ENCODE data around the gene SELPLG.

SELPLG gene

GRCh38 chr12:108589028-108589839 lies 44.5 kb downstream of the SELPLG start:
- DNase-seq (ENCODE audit: extremely low spot score), result no peak
- ChIA-PET POLR2A (no interaction called here), CTCF (interaction anchor here (1.4 kb wide), 1 partner anchor 28 kb away, joined by 3 read pairs; no protein-coding TSS in a partner anchor)
- no peak for TF ChIP-seq SP1 (IDR thresholded peaks at IDR 0.05)
- TF ChIP-seq TARDBP (IDR thresholded peaks at IDR 0.05), result no peak

- DNase-seq (ENCODE audit: extremely low spot score), result no peak
- ChIA-PET POLR2A (no interaction called here), CTCF (interaction anchor here (0.6 to 1.4 kb wide), 2 partner anchors 30 to 166 kb away, joined by 3 read pairs; no protein-coding TSS in a partner anchor)
- no peak for TF ChIP-seq BHLHE40 (IDR thresholded peaks at IDR 0.05; ENCODE audit: borderline replicate concordance)
- no peak for TF ChIP-seq L3MBTL2 (conservative IDR thresholded peaks at IDR 0.05)
- no peak for TF ChIP-seq TARDBP (IDR thresholded peaks at IDR 0.05)
These were observed 45.9 kb downstream of the SELPLG start for GRCh38 chr12:108587826-108588225.

GRCh38 chr12:108586306-108586705 lies 47.4 kb downstream of the SELPLG start:
- no peak for TF ChIP-seq BHLHE40 (IDR thresholded peaks at IDR 0.05; ENCODE audit: borderline replicate concordance)
- POLR2A ChIA-PET, result no interaction called here
- DNase-seq (ENCODE audit: extremely low spot score), result no peak
- CTCF ChIA-PET, result no interaction called here

GRCh38 chr12:108585864-108586263 lies 47.8 kb downstream of the SELPLG start:
- ChIA-PET CTCF (interaction anchor here (0.6 kb wide), 1 partner anchor 298 kb away, joined by 3 read pairs; no protein-coding TSS in a partner anchor), POLR2A (no interaction called here)
- no peak for TF ChIP-seq SUZ12 (IDR thresholded peaks at IDR 0.05)
- TF ChIP-seq ZNF384 (IDR thresholded peaks at IDR 0.05), result no peak
- no peak for TF ChIP-seq LEF1 (IDR thresholded peaks at IDR 0.05; ENCODE audit: borderline replicate concordance)
- no peak for TF ChIP-seq FOXM1 (IDR thresholded peaks at IDR 0.05; ENCODE audit: borderline replicate concordance)
- no peak for TF ChIP-seq FOXK2 (IDR thresholded peaks at IDR 0.05)
- TF ChIP-seq ELF4 (IDR thresholded peaks at IDR 0.05), result no peak
- TF ChIP-seq PKNOX1 (IDR thresholded peaks at IDR 0.05), result no peak
- no peak for TF ChIP-seq TARDBP (IDR thresholded peaks at IDR 0.05)
- no peak for TF ChIP-seq L3MBTL2 (conservative IDR thresholded peaks at IDR 0.05)
- TF ChIP-seq FOXA1 (IDR thresholded peaks at IDR 0.05), result no peak
- no peak for TF ChIP-seq NFRKB (IDR thresholded peaks at IDR 0.05)
- TF ChIP-seq CTBP1 (IDR thresholded peaks at IDR 0.05; ENCODE audit: borderline replicate concordance), result no peak
- no peak for DNase-seq (ENCODE audit: extremely low spot score)

- CTCF ChIA-PET, result interaction anchor here (0.8 kb wide), 1 partner anchor 28 kb away, joined by 3 read pairs; no protein-coding TSS in a partner anchor
- POLR2A ChIA-PET, result interaction anchor here (0.9 kb wide), 1 partner anchor 26 kb away, joined by 3 read pairs; no protein-coding TSS in a partner anchor
- no peak for TF ChIP-seq ELF4 (IDR thresholded peaks at IDR 0.05)
- TF ChIP-seq TARDBP (IDR thresholded peaks at IDR 0.05), result no peak
- TF ChIP-seq SUZ12 (IDR thresholded peaks at IDR 0.05), result no peak
- TF ChIP-seq FOXM1 (IDR thresholded peaks at IDR 0.05; ENCODE audit: borderline replicate concordance), result no peak
- no peak for TF ChIP-seq LEF1 (IDR thresholded peaks at IDR 0.05; ENCODE audit: borderline replicate concordance)
- no peak for TF ChIP-seq ARNT (IDR thresholded peaks at IDR 0.05)
- no peak for TF ChIP-seq ZNF384 (IDR thresholded peaks at IDR 0.05)
- TF ChIP-seq FOXK2 (IDR thresholded peaks at IDR 0.05), result no peak
- DNase-seq (ENCODE audit: extremely low spot score), result no peak
These were observed 49.1 kb downstream of the SELPLG start for GRCh38 chr12:108584456-108585065.

- CTCF ChIA-PET, result interaction anchor here (0.8 kb wide), 1 partner anchor 29 kb away, joined by 3 read pairs; no protein-coding TSS in a partner anchor
- POLR2A ChIA-PET, result interaction anchor here (0.9 kb wide), 1 partner anchor 26 kb away, joined by 3 read pairs; no protein-coding TSS in a partner anchor
These were observed 49.7 kb downstream of the SELPLG start for GRCh38 chr12:108583991-108584390.

GRCh38 chr12:108582978-108583770 lies 50.5 kb downstream of the SELPLG start:
- DNase-seq (ENCODE audit: extremely low spot score), result no peak
- ChIA-PET POLR2A (no interaction called here), CTCF (interaction anchor here (0.6 kb wide), 1 partner anchor 67 kb away, joined by 4 read pairs; no protein-coding TSS in a partner anchor)
- no peak for TF ChIP-seq LEF1 (IDR thresholded peaks at IDR 0.05; ENCODE audit: borderline replicate concordance)
- TF ChIP-seq L3MBTL2 (conservative IDR thresholded peaks at IDR 0.05), result no peak
- no peak for TF ChIP-seq SUZ12 (IDR thresholded peaks at IDR 0.05)
- no peak for TF ChIP-seq FOXA1 (IDR thresholded peaks at IDR 0.05)
- no peak for TF ChIP-seq TARDBP (IDR thresholded peaks at IDR 0.05)
- no peak for TF ChIP-seq FOXM1 (IDR thresholded peaks at IDR 0.05; ENCODE audit: borderline replicate concordance)
- TF ChIP-seq FOXK2 (IDR thresholded peaks at IDR 0.05), result no peak
- TF ChIP-seq CTBP1 (IDR thresholded peaks at IDR 0.05; ENCODE audit: borderline replicate concordance), result no peak
- no peak for TF ChIP-seq ZNF384 (IDR thresholded peaks at IDR 0.05)
- TF ChIP-seq ARNT (IDR thresholded peaks at IDR 0.05), result no peak
- no peak for TF ChIP-seq NFRKB (IDR thresholded peaks at IDR 0.05)
- no peak for TF ChIP-seq ELF4 (IDR thresholded peaks at IDR 0.05)
- TF ChIP-seq BHLHE40 (IDR thresholded peaks at IDR 0.05; ENCODE audit: borderline replicate concordance), result no peak
- TF ChIP-seq PKNOX1 (IDR thresholded peaks at IDR 0.05), result no peak
- no peak for TF ChIP-seq SP1 (IDR thresholded peaks at IDR 0.05)
- no peak for TF ChIP-seq HDGF (IDR thresholded peaks at IDR 0.05; ENCODE audit: borderline replicate concordance)

More at GRCh38 chr12:108583991-108584390, 49.7 kb downstream of the SELPLG start:
- TF ChIP-seq CTBP1 (IDR thresholded peaks at IDR 0.05; ENCODE audit: borderline replicate concordance) (no peak), ARNT (IDR thresholded peaks at IDR 0.05) (no peak), FOXK2 (IDR thresholded peaks at IDR 0.05) (no peak), ZNF384 (IDR thresholded peaks at IDR 0.05) (no peak), ELF4 (IDR thresholded peaks at IDR 0.05) (no peak), L3MBTL2 (conservative IDR thresholded peaks at IDR 0.05) (no peak), BHLHE40 (IDR thresholded peaks at IDR 0.05; ENCODE audit: borderline replicate concordance) (no peak), LEF1 (IDR thresholded peaks at IDR 0.05; ENCODE audit: borderline replicate concordance) (no peak), NFRKB (IDR thresholded peaks at IDR 0.05) (no peak), TARDBP (IDR thresholded peaks at IDR 0.05) (no peak), FOXA1 (IDR thresholded peaks at IDR 0.05) (no peak)
- DNase-seq (ENCODE audit: extremely low spot score), result no peak

All from HEK293T (cell line).